Transverse colon (tissue), 4 donors: Measurements from ENCODE around the gene ZNF726. TPM values are rescaled to one million over a fixed set of nuclear protein-coding genes. Genes with fewer than 3 reads are reported as not detected.
"Not testable (repeated sequence)": the region's sequence is repeated elsewhere in the genome, so short reads cannot be mapped to it uniquely, and the experiment has no call there.

Source experiments
- DNase-seq: peaks from one replicate; pipeline ENCODE4 v3.0.0-alpha.2; 2019
- H3K27ac ChIP-seq, 4 donors: fragments of 200-600 bp; sonication (generic); 2 replicates each; pipeline ENCODE4 v1.5.1; 2016 to 2018; ENCODE audit warnings: inconsistent platforms in 4 of 4
- H3K27me3 ChIP-seq: fragments of 200-600 bp; sonication (generic); 2 replicates; pipeline ENCODE4 v1.5.1; 2017; ENCODE audit warnings: inconsistent platforms
- H3K36me3 ChIP-seq, 4 donors: fragments of 200-600 bp; sonication (generic); 2 replicates each; pipeline ENCODE4 v1.5.1; 2017 to 2019; ENCODE audit warnings: inconsistent platforms in 4 of 4
- H3K4me1 ChIP-seq, 4 donors: fragments of 200-600 bp; sonication (generic); 2 replicates each; pipeline ENCODE4 v1.5.1; 2017 to 2020; ENCODE audit warnings: inconsistent platforms in 4 of 4
- H3K4me3 ChIP-seq, 4 donors: fragments of 200-600 bp; sonication (generic); 1 replicate in 1 of 4; 2 replicates in 3 of 4; pipeline versions ENCODE4 v1.5.1 to v1.6.1; 2017 to 2019; ENCODE audit warnings: inconsistent platforms in 4 of 4
- H3K9me3 ChIP-seq, 2 donors: fragments of 200-600 bp; sonication (generic); 2 replicates each; pipeline ENCODE4 v1.5.1; 2017 to 2019; ENCODE audit warnings: inconsistent platforms in 2 of 2
- EP300 ChIP-seq: sonication (generic); formaldehyde crosslinking; IDR thresholded peaks from one replicate; pipeline ENCODE4 v1.6.1; 2017; ENCODE audit warnings: antibody characterized with exemption, low read depth
- POLR2A ChIP-seq: fragments of 450-650 bp; IDR thresholded peaks from one replicate; pipeline ENCODE4 v1.6.1; 2016; ENCODE audit warnings: antibody characterized with exemption, mild to moderate bottlenecking, moderate library complexity
- POLR2AphosphoS5 ChIP-seq, 3 donors: sonication (generic); formaldehyde crosslinking; IDR thresholded peaks; one replicate each; pipeline ENCODE4 v1.6.1; 2016; ENCODE audit warnings: antibody characterized with exemption in 3 of 3
- WGBS, 2 donors: methylation state at CpG; one replicate each; pipeline ENCODE4 v1.1.5; 2018; ENCODE audit warnings: low coverage in 1 of 2; 5-methylcytosine and 5-hydroxymethylcytosine counted together
- in situ Hi-C, 4 donors: fragments of 200-750 bp; cut with MboI; loops; one replicate each; pipeline versions ENCODE4 v1.15.0 to v1.15.1; 2017; ENCODE audit warnings: low sequenced_read_pairs in 3 of 4, low pct_ligation_motif_present in 1 of 4, low pct_unique_long_range_greater_than_20kb in 1 of 4
- intact Hi-C: fragments of 100-400 bp; cut with DNase I; formaldehyde crosslinking; loops from one replicate; pipeline ENCODE4 v1.15.1; 2023; ENCODE audit warnings: low total_unique reads
- total RNA-seq, 4 donors: library from RNA; depleted of rRNA; stranded (reverse); fragments of >200 nt; gene quantifications; one replicate each; pipeline ENCODE4 v1.1.0, GENCODE V29; 2016
- TF ChIP-seq, protein P1 (sequence below), 5 experiments: fragments of 200-600 bp in 3 of 5; fragments of 450-650 bp in 2 of 5; sonication (generic) in 3 of 5; IDR thresholded peaks; 1 replicate in 2 of 5; 2 replicates in 3 of 5; pipeline ENCODE4 v1.5.1; 2016 to 2017; ENCODE audit warnings: antibody characterized with exemption in 5 of 5, inconsistent platforms in 3 of 5, mild to moderate bottlenecking in 2 of 5, moderate library complexity in 1 of 5

Gene ZNF726
- total RNA-seq, 4 donors from 2014 or later, result 1.6 to 5.3 (median 1.9) TPM; not detected in 1

DNA sequence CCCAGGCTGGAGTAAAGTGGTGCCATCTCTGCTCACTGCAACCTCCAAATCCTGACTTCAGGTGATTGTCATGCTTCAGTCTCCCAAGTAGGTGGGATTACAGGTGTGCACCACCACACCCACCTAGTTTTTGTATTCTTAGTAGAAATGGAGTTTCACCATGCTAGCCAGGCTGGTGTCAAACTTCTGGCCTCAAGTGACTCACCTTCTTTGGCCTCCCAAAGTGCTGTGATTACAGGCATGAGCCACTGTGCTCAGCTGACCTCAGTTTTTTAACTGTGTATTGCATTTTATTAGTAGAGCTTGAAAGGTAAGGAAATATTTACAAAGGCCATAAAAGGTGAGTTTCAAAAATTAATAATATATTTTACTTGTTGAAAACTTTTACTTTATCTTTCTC lies 2.3 kb downstream of the ZNF726 start:
- H3K27ac ChIP-seq, result no peak overlapping the region
- intact Hi-C loops (no loop called here), in situ Hi-C loops (no loop called here)
- TF ChIP-seq POLR2AphosphoS5 (IDR thresholded peaks at IDR 0.05), result no peak
- no peaks in the 10 kb centered on the region for H3K9me3 ChIP-seq
- H3K27me3 ChIP-seq, result no peaks in the 10 kb centered on the region
- no peaks in the 10 kb centered on the region for H3K36me3 ChIP-seq
- peaks cover 0 to 5% (median 0%) of the 10 kb centered on the region in 4 donors for H3K4me1 ChIP-seq
- DNase-seq, result no peak
- no peak overlapping the region for H3K4me3 ChIP-seq

DNA sequence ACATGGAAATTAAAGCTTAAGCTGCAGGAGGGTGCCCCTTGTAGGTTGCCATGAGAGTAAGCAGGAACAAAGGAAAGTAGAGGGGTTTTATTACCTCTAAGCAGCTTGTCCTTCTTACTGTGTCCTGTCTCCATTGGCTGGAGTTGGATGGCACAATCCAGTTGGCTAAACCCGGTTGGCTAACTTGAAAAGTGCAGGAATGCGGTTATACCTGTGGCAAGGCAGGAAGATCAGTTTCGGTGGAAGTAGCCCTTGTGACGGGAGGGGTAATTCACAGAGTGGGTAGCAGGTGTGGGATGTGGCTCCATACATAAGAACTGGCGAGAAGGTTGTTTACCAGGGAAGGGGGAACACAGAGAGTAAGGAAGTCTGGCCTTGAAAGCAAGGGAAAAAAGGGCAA lies 3.2 kb downstream of the ZNF726 start:
- DNase-seq, result no peak
- Histone ChIP-seq H3K27me3 (no peaks in the 10 kb centered on the region), H3K27ac (no peak overlapping the region), H3K4me3 (no peak overlapping the region), H3K4me1 (peaks cover 0 to 5% (median 0%) of the 10 kb centered on the region in 4 donors), H3K36me3 (no peaks in the 10 kb centered on the region), H3K9me3 (no peaks in the 10 kb centered on the region)
- 87 to 90% methylated on average over 5 of the region's 5 CpGs for WGBS, 2 donors
- intact Hi-C loops (no loop called here), in situ Hi-C loops (no loop called here)
- TF ChIP-seq POLR2AphosphoS5 (IDR thresholded peaks at IDR 0.05) (no peak), EP300 (no peak), POLR2A (no peak)
- TF ChIP-seq, protein P1, sequence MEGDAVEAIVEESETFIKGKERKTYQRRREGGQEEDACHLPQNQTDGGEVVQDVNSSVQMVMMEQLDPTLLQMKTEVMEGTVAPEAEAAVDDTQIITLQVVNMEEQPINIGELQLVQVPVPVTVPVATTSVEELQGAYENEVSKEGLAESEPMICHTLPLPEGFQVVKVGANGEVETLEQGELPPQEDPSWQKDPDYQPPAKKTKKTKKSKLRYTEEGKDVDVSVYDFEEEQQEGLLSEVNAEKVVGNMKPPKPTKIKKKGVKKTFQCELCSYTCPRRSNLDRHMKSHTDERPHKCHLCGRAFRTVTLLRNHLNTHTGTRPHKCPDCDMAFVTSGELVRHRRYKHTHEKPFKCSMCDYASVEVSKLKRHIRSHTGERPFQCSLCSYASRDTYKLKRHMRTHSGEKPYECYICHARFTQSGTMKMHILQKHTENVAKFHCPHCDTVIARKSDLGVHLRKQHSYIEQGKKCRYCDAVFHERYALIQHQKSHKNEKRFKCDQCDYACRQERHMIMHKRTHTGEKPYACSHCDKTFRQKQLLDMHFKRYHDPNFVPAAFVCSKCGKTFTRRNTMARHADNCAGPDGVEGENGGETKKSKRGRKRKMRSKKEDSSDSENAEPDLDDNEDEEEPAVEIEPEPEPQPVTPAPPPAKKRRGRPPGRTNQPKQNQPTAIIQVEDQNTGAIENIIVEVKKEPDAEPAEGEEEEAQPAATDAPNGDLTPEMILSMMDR (IDR thresholded peaks at IDR 0.05), result no peak

DNA sequence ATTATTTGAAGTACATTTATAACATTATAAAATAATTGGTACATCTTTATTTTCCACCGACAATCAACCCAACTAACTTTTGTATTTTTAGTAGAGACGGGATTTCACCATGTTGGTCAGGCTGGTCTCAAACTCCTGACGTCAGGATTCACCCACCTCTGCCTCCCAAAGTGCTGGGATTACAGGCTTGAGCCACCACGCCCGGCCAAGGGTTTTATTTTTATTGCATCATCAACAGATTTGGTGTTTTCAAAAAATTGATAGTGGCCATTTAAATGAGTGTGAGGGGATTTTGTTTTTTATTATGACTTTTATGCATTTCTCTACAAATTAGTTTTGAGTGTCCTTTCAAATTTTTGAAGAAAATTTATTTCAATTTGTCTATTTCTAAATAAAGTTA lies 10.6 kb downstream of the ZNF726 start:
- in situ Hi-C loops, result no loop called here
- H3K9me3 ChIP-seq, result peaks cover 7 to 12% of the 10 kb centered on the region in 2 donors
- no peaks in the 10 kb centered on the region for H3K27me3 ChIP-seq
- DNase-seq, result no peak
- intact Hi-C loops, result no loop called here
- WGBS, 2 donors, result 87 to 99% methylated on average over 5 of the region's 5 CpGs
- no peak overlapping the region for H3K4me3 ChIP-seq
- TF ChIP-seq POLR2A (no peak), EP300 (no peak), POLR2AphosphoS5 (IDR thresholded peaks at IDR 0.05) (no peak)
- TF ChIP-seq, protein P1 (IDR thresholded peaks at IDR 0.05), result no peak
- no peak overlapping the region for H3K27ac ChIP-seq
- H3K4me1 ChIP-seq, result no peaks in the 10 kb centered on the region
- no peaks in the 10 kb centered on the region for H3K36me3 ChIP-seq

DNA sequence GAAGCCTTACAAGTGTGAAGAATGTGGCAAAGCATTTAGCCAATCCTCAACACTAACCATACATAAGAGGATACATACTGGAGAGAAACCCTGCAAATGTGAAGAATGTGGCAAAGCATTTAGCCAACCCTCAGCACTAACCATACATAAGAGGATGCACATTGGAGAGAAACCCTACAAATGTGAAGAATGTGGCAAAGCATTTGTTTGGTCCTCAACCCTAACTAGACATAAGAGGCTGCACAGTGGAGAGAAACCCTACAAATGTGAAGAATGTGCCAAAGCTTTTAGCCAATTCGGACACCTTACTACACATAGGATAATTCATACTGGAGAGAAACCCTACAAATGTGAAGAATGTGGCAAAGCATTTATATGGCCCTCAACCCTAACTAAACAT lies 18.2 kb downstream of the ZNF726 start:
- in situ Hi-C loops, result no loop called here
- no peaks in the 10 kb centered on the region for H3K36me3 ChIP-seq
- H3K4me1 ChIP-seq, result no peaks in the 10 kb centered on the region
- intact Hi-C loops, result no loop called here
- no peak for TF ChIP-seq POLR2A
- TF ChIP-seq, protein P1 (IDR thresholded peaks at IDR 0.05), result no peak
- TF ChIP-seq EP300, result no peak
- TF ChIP-seq POLR2AphosphoS5 (IDR thresholded peaks at IDR 0.05), result no peak
- peaks cover 26 to 45% of the 10 kb centered on the region in 2 donors for H3K9me3 ChIP-seq
- H3K27me3 ChIP-seq, result no peaks in the 10 kb centered on the region
- no peak for DNase-seq
- no peak overlapping the region for H3K27ac ChIP-seq
- 88 to 91% methylated on average over 1 of the region's 1 CpG for WGBS, 2 donors
- H3K4me3 ChIP-seq, result no peak overlapping the region

DNA sequence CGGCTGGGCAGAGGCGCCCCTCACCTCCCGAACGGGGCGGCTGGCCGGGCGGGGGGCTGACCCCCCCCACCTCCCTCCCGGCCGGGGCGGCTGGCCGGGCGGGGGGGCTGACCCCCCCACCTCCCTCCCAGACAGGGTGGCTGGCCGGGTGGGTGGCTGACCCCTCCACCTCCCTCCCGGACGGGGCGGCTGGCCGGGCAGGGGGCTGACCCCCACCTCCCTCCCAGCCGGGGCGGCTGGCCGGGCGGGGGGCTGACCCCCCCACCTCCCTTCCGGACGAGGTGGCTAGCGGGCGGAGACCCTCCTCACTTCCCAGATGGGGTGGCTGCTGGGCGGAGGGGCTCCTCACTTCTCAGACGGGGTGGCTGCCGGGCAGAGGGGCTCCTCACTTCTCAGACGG lies 22.3 kb downstream of the ZNF726 start:
- H3K27me3 ChIP-seq, in situ Hi-C loops, intact Hi-C loops, H3K4me1 ChIP-seq, H3K27ac ChIP-seq, H3K36me3 ChIP-seq, H3K4me3 ChIP-seq, DNase-seq: not testable (repeated sequence)
- peaks cover 25 to 37% of the 10 kb centered on the region in 2 donors for H3K9me3 ChIP-seq
- no CpG with 5 or more reads among the region's 29 CpGs for WGBS, 2 donors
